A673 (cell line): ENCODE results near the gene UBE2L5. TPM values are rescaled to one million over a fixed set of nuclear protein-coding genes. Genes with fewer than 3 reads are reported as not detected.

Source experiments
- BruUV-seq: library from RNA; stranded (reverse); fragments of 400-500 nt; replicated peaks from 2 replicates; lab custom pipeline; 2021; lab: Mats Ljungman, UMichigan
- CTCF ChIA-PET: fragments of 300-600 bp; sonication (Branson Sonifier 250); formaldehyde crosslinking; loops from one replicate; lab custom pipeline; 2022; ENCODE audit warnings: antibody characterized with exemption; lab: Charles Lee
- POLR2A ChIA-PET: fragments of 300-600 bp; sonication (Branson Sonifier 250); formaldehyde crosslinking; loops from one replicate; lab custom pipeline; 2022; ENCODE audit warnings: antibody characterized with exemption; ENCODE audit not compliant: low non-redundant PET; lab: Charles Lee
- DNase-seq: peaks from one replicate; pipeline ENCODE4 v3.0.0-alpha.2; 2015; ENCODE audit warnings: low spot score
- H3K27ac ChIP-seq: fragments of 200-600 bp; sonication (generic); 2 replicates; pipeline ENCODE4 v1.5.1; 2016; ENCODE audit warnings: mixed run types, low read depth, mild to moderate bottlenecking, mixed read lengths, antibody characterized with exemption, low read length; ENCODE audit not compliant: poor library complexity, severe bottlenecking
- H3K27me3 ChIP-seq: fragments of 200-600 bp; sonication (generic); replicated peaks from 2 replicates; pipeline ENCODE4 v1.6.1; 2017; ENCODE audit warnings: mixed run types, low read depth, mild to moderate bottlenecking, mixed read lengths, antibody characterized with exemption, low read length; ENCODE audit not compliant: insufficient read depth, poor library complexity
- H3K36me3 ChIP-seq: fragments of 200-600 bp; sonication (generic); 2 replicates; pipeline ENCODE4 v1.6.1; 2016; ENCODE audit warnings: mixed run types, mild to moderate bottlenecking, mixed read lengths, antibody characterized with exemption, low read length; ENCODE audit not compliant: insufficient read depth, poor library complexity, severe bottlenecking
- H3K4me1 ChIP-seq: fragments of 200-600 bp; sonication (generic); 2 replicates; pipeline ENCODE4 v1.6.1; 2017; ENCODE audit warnings: mixed run types, mild to moderate bottlenecking, mixed read lengths, antibody characterized with exemption, low read length; ENCODE audit not compliant: insufficient read depth, poor library complexity, severe bottlenecking
- H3K4me3 ChIP-seq: fragments of 200-600 bp; sonication (generic); 2 replicates; pipeline ENCODE4 v1.5.1; 2016; ENCODE audit warnings: low read depth, mixed run types, mild to moderate bottlenecking, mixed read lengths, low read length; ENCODE audit not compliant: poor library complexity, severe bottlenecking
- H3K9me3 ChIP-seq: fragments of 200-600 bp; sonication (generic); 2 replicates; pipeline ENCODE4 v1.6.1; 2016; ENCODE audit warnings: mixed run types, low read depth, mild to moderate bottlenecking, mixed read lengths, antibody characterized with exemption, low read length; ENCODE audit not compliant: poor library complexity, severe bottlenecking
- EZH2 ChIP-seq: fragments of 200-600 bp; sonication (generic); IDR thresholded peaks from 2 replicates; pipeline ENCODE4 v1.6.1; 2017; ENCODE audit warnings: borderline replicate concordance, low read depth, mild to moderate bottlenecking, mixed read lengths, antibody characterized with exemption, low read length; ENCODE audit not compliant: poor library complexity, severe bottlenecking
- intact Hi-C: fragments of 100-400 bp; cut with micrococcal nuclease; formaldehyde crosslinking; loops from one replicate; pipeline ENCODE4 v1.10.0; 2022; ENCODE audit not compliant: unreplicated experiment
- total RNA-seq: library from RNA; stranded (reverse); gene quantifications from 2 replicates; pipeline ENCODE4 v1.2.3, GENCODE V29; 2021
- TF ChIP-seq, protein P1 (sequence below): fragments of 300-800, 200-600 bp; sonication (generic); conservative IDR thresholded peaks from 2 replicates; pipeline ENCODE4 v1.5.1; 2017; ENCODE audit warnings: low read depth, mild to moderate bottlenecking, antibody characterized with exemption, low read length, moderate library complexity, mixed read lengths

Gene UBE2L5
- total RNA-seq, 1 experiment from 2014 or later, result 0.21 TPM

DNA sequence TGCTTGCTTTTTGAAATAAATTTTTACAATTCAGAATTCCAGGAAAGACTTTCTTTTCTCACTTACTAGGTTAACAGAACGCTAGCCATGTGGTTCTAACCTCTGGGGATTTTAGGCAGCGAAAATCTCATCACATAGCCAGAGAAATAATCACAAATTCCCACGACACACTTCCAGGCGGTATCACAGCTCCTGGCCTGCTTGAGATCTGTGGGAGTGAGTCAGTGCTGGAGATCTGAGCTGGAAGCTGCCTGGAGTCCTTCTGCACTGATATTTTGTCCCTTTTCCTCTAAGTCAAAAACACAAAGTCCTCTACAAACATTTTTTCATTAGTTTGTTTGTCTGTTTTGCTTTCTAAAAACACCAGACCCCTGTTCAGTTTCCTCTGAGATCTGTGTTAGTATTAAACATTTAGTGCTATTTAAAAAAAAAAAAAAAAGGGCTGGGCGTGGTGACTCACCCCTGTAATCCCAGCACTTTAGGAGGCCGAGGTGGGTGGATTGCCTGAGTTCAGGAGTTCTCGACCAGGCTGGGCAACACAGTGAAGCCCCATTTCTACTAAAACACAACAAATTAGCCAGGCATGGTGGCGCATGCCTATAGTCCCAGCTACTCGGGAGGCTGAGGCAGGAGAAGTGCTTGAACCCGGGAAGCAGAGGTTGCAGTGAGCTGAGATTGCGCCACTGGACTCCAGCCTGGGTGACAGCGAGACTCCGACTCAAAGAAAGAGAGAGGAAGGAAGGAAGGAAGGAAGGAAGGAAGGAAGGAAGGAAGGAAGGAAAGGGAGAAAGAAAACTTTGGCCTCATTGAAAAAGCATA is 12.2 kb upstream of the UBE2L5 start:
- POLR2A ChIA-PET, result interaction anchor here (0.5 to 0.8 kb wide), 6 partner anchors 12 to 597 kb away, joined by 3 to 5 read pairs (median 4); partner anchors contain the start of gene UBE2L5
- peak; percentile 93 for DNase-seq
- intact Hi-C loops, result loop anchor here (1.0 to 5.0 kb wide), 5 partner anchors 45 to 392 kb away; no protein-coding TSS in a partner anchor
- Histone ChIP-seq H3K4me1 (peaks cover 55% of the 10 kb centered on the region), H3K9me3 (no peaks in the 10 kb centered on the region), H3K4me3 (no peak overlapping the region), H3K27ac (peak overlapping the region; percentile 97), H3K27me3 (no peaks in the 10 kb centered on the region), H3K36me3 (no peaks in the 10 kb centered on the region)
- CTCF ChIA-PET, result interaction anchor here (0.7 to 2.0 kb wide), 4 partner anchors 68 to 295 kb away, joined by 3 to 11 read pairs (median 5); no protein-coding TSS in a partner anchor
- TF ChIP-seq EZH2, result no peak
- TF ChIP-seq, protein P1, sequence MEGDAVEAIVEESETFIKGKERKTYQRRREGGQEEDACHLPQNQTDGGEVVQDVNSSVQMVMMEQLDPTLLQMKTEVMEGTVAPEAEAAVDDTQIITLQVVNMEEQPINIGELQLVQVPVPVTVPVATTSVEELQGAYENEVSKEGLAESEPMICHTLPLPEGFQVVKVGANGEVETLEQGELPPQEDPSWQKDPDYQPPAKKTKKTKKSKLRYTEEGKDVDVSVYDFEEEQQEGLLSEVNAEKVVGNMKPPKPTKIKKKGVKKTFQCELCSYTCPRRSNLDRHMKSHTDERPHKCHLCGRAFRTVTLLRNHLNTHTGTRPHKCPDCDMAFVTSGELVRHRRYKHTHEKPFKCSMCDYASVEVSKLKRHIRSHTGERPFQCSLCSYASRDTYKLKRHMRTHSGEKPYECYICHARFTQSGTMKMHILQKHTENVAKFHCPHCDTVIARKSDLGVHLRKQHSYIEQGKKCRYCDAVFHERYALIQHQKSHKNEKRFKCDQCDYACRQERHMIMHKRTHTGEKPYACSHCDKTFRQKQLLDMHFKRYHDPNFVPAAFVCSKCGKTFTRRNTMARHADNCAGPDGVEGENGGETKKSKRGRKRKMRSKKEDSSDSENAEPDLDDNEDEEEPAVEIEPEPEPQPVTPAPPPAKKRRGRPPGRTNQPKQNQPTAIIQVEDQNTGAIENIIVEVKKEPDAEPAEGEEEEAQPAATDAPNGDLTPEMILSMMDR, result no peak
- BruUV-seq, result TSS peak; percentile 94

DNA sequence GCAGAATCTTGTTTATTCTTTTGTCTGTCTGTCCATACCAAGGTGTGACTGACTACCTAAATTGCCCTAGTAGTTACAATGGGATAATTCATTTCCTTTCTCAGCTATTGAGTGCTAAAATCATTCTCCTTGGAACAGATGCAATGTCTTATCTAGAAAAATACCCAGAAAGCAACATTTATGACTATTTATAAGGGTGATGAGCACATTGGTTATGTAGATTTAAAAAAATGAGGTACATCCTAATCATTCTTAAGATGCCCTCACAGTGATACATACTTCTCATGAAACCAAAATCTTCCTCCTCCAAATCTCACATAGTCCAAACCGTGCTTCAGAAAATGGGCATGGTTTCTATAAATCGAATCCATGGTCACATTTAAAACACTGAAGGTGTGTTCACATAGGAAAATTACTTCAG is 11.6 kb upstream of the UBE2L5 start:
- CTCF ChIA-PET, result interaction anchor here (1.0 to 2.0 kb wide), 2 partner anchors 278 to 296 kb away, joined by 6 to 11 read pairs; no protein-coding TSS in a partner anchor
- intact Hi-C loops, result loop anchor here (1.0 to 5.0 kb wide), 5 partner anchors 46 to 607 kb away; no protein-coding TSS in a partner anchor
- TF ChIP-seq, protein P1, result no peak
- no peak for TF ChIP-seq EZH2
- Histone ChIP-seq H3K4me3 (no peak overlapping the region), H3K36me3 (no peaks in the 10 kb centered on the region), H3K9me3 (no peaks in the 10 kb centered on the region), H3K27ac (peak overlapping the region; percentile 97), H3K27me3 (no peaks in the 10 kb centered on the region), H3K4me1 (peaks cover 52% of the 10 kb centered on the region)
- POLR2A ChIA-PET, result interaction anchor here (0.7 kb wide), 1 partner anchor 12 kb away, joined by 5 read pairs; the partner anchor contains the start of gene UBE2L5
- BruUV-seq, result no TSS peak
- DNase-seq, result peak; percentile 96

DNA sequence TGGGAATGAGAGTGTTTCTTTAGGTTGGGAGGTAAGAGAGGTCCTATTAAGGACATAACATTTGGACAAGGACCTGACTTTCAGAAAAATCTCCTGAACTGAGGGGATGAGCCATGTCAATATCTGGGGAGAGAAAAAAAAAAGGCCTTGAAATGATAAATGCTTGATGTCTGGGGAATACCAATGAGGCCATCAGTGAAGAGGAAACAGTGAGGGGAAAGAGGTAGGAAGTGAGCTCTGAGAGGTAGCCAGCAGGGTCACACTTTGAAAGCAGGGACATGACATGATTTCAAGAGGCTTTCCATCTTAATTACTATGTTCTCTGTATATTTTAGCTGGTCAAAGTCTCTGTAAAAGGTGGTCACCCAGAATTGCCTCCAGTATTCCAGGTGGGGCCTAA is 9.9 kb upstream of the UBE2L5 start:
- ChIA-PET CTCF (no interaction called here), POLR2A (no interaction called here)
- no peak overlapping the region for H3K4me3 ChIP-seq
- peak overlapping the region; percentile 97 for H3K27ac ChIP-seq
- no peaks in the 10 kb centered on the region for H3K27me3 ChIP-seq
- BruUV-seq, result no TSS peak
- no peaks in the 10 kb centered on the region for H3K36me3 ChIP-seq
- intact Hi-C loops, result loop anchor here (5.0 kb wide), 1 partner anchor 390 kb away; no protein-coding TSS in a partner anchor
- DNase-seq, result peak; percentile 59
- no peaks in the 10 kb centered on the region for H3K9me3 ChIP-seq
- H3K4me1 ChIP-seq, result peaks cover 36% of the 10 kb centered on the region
- TF ChIP-seq, protein P1, result no peak
- no peak for TF ChIP-seq EZH2
